Spleen (tissue), 11 donors: Measurements from ENCODE around the gene CABLES2. TPM values are rescaled to one million over a fixed set of nuclear protein-coding genes. Genes with fewer than 3 reads are reported as not detected.

Experiments used
- DNase-seq: peaks from one replicate; pipeline ENCODE4 v3.0.0-alpha.2; 2020
- H3K27ac ChIP-seq, 8 donors: fragments of 200-600 bp; sonication (generic) in 7 of 8; 1 replicate in 4 of 8; 2 replicates in 4 of 8; pipeline versions ENCODE4 v1.5.0 to v1.8.0; 2016 to 2021; ENCODE audit warnings: inconsistent platforms in 4 of 8, mild to moderate bottlenecking in 4 of 8, moderate library complexity in 1 of 8
- H3K27me3 ChIP-seq, 7 donors: fragments of 200-600 bp; sonication (generic) in 6 of 7; replicated peaks in 1 of 7; 1 replicate in 4 of 7; 2 replicates in 3 of 7; pipeline versions ENCODE4 v1.5.0 to v1.8.0; 2016 to 2021; ENCODE audit warnings: inconsistent platforms in 3 of 7, mild to moderate bottlenecking in 1 of 7
- H3K36me3 ChIP-seq, 6 donors: fragments of 200-600 bp; sonication (generic) in 5 of 6; 1 replicate in 4 of 6; 2 replicates in 2 of 6; pipeline versions ENCODE4 v1.5.0 to v1.8.0; 2016 to 2021; ENCODE audit warnings: inconsistent platforms in 2 of 6
- H3K4me1 ChIP-seq, 6 donors: fragments of 200-600 bp; sonication (generic) in 5 of 6; 1 replicate in 3 of 6; 2 replicates in 3 of 6; pipeline versions ENCODE4 v1.5.0 to v1.8.0; 2016 to 2021; ENCODE audit warnings: inconsistent platforms in 3 of 6
- H3K4me3 ChIP-seq, 8 donors: fragments of 200-600 bp; sonication (generic) in 7 of 8; 1 replicate in 4 of 8; 2 replicates in 4 of 8; pipeline versions ENCODE4 v1.5.0 to v1.8.0; 2016 to 2021; ENCODE audit warnings: inconsistent platforms in 4 of 8, mild to moderate bottlenecking in 4 of 8, moderate library complexity in 2 of 8
- H3K9me3 ChIP-seq, 8 donors: fragments of 200-600 bp; sonication (generic) in 7 of 8; 1 replicate in 4 of 8; 2 replicates in 4 of 8; pipeline versions ENCODE4 v1.5.0 to v1.8.0; 2016 to 2021; ENCODE audit warnings: inconsistent platforms in 4 of 8
- CTCF ChIP-seq, 11 experiments: fragments of 200-600 bp in 7 of 11; fragments of 450-650 bp in 4 of 11; sonication (generic) in 4 of 11; IDR thresholded peaks in 8 of 11; conservative IDR thresholded peaks in 3 of 11; 1 replicate in 7 of 11; 2 replicates in 4 of 11; pipeline versions ENCODE4 v1.4.0 to v1.8.0; 2016 to 2021; ENCODE audit warnings: antibody characterized with exemption in 11 of 11, inconsistent platforms in 4 of 11, mild to moderate bottlenecking in 1 of 11
- POLR2A ChIP-seq, 3 donors: fragments of 450-650 bp; IDR thresholded peaks; one replicate each; pipeline ENCODE4 v1.5.1; 2017; ENCODE audit warnings: antibody characterized with exemption in 3 of 3, mild to moderate bottlenecking in 1 of 3
- POLR2AphosphoS5 ChIP-seq, 3 donors: sonication (generic); formaldehyde crosslinking; IDR thresholded peaks; one replicate each; pipeline ENCODE4 v1.5.1; 2017; ENCODE audit warnings: antibody characterized with exemption in 3 of 3
- WGBS, 5 donors: extraction: QIAGEN DNeasy Blood & Tissue Kit in 3 of 5; methylation state at CpG; one replicate each; pipeline versions ENCODE4 v1.1.5 to v1.1.7; 2013 to 2018; 5-methylcytosine and 5-hydroxymethylcytosine counted together
- intact Hi-C: fragments of 100-400 bp; cut with DNase I; formaldehyde crosslinking; loops from one replicate; pipeline ENCODE4 v1.15.0; 2023; ENCODE audit warnings: low total_unique reads
- polyA plus RNA-seq, 3 donors: library from polyadenylated mRNA; stranded (reverse); fragments of 200-250 nt; gene quantifications; one replicate each; pipeline ENCODE4 v1.2.1, GENCODE V29; 2013
- total RNA-seq, 7 donors: library from RNA; depleted of rRNA in 3 of 7; stranded (reverse); fragments of >200 nt in 3 of 7; fragmentation: NEBNext Ultra II Directional in 4 of 7; extraction: Animal tissue kit (Norgen Biotek cat#: 25700) in 4 of 7; gene quantifications; one replicate each; pipeline versions ENCODE4 v1.1.0 to v1.2.1, GENCODE V29; 2016 to 2021
- donor health status: healthy with polysubstance abuse.
- donor health status: DM: no; HTN: no; CAD: no; lungs with moderate emphysema.
- donor health status: DM: no; HTN: no; CAD: no.
- donor health status: Bipolar disorder and iron deficiency.
- donor health status: healthy.
- donor health status: DM: no; HTN: no; CAD: no.
- donor health status: DM: yes; HTN: yes; CAD: no.

CABLES2 gene
- total and polyA plus RNA-seq, 10 donors = 2.0 to 5.9 (median 4.0) TPM

GRCh38 chr20:62413025-62413570 is 6.0 kb upstream of the CABLES2 start:
- Histone ChIP-seq H3K4me1 (peaks cover 7 to 28% (median 18%) of the 10 kb centered on the region in 6 donors), H3K27ac (no peak overlapping the region), H3K36me3 (no peaks in the 10 kb centered on the region), H3K4me3 (no peak overlapping the region), H3K9me3 (no peaks in the 10 kb centered on the region), H3K27me3 (peaks cover 0 to 37% (median 5%) of the 10 kb centered on the region in 7 donors)
- TF ChIP-seq CTCF (IDR thresholded peaks at IDR 0.05 in 8 of 11, conservative IDR thresholded peaks at IDR 0.05 in 3 of 11) (no peak), POLR2AphosphoS5 (IDR thresholded peaks at IDR 0.05) (no peak), POLR2A (IDR thresholded peaks at IDR 0.05) (no peak)
- no peak for DNase-seq
- 90 to 100% (median 95%) methylated on average over 1 to 11 of the region's 11 CpGs for WGBS, 5 donors
- intact Hi-C loops = no loop called here

- Histone ChIP-seq H3K36me3 (no peaks in the 10 kb centered on the region), H3K27ac (no peak overlapping the region), H3K4me1 (peaks cover 11 to 35% (median 25%) of the 10 kb centered on the region in 6 donors), H3K9me3 (no peaks in the 10 kb centered on the region), H3K27me3 (peaks cover 0 to 32% (median 2%) of the 10 kb centered on the region in 7 donors), H3K4me3 (no peak overlapping the region)
- 77 to 85% (median 80%) methylated on average over 14 to 22 of the region's 22 CpGs for WGBS, 5 donors
- DNase-seq = no peak
- TF ChIP-seq POLR2A (IDR thresholded peaks at IDR 0.05) (no peak), CTCF (IDR thresholded peaks at IDR 0.05 in 8 of 11, conservative IDR thresholded peaks at IDR 0.05 in 3 of 11) (no peak), POLR2AphosphoS5 (IDR thresholded peaks at IDR 0.05) (no peak)
- intact Hi-C loops = no loop called here
Observed at GRCh38 chr20:62412194-62413024, 5.3 kb upstream of the CABLES2 start.

GRCh38 chr20:62411479-62412193 is 4.6 kb upstream of the CABLES2 start:
- Histone ChIP-seq H3K9me3 (no peaks in the 10 kb centered on the region), H3K27me3 (peaks cover 0 to 25% (median 0%) of the 10 kb centered on the region in 7 donors), H3K27ac (no peak overlapping the region), H3K36me3 (no peaks in the 10 kb centered on the region), H3K4me1 (peaks cover 12 to 38% (median 28%) of the 10 kb centered on the region in 6 donors), H3K4me3 (no peak overlapping the region)
- TF ChIP-seq POLR2AphosphoS5 (IDR thresholded peaks at IDR 0.05) (no peak), CTCF (IDR thresholded peaks at IDR 0.05 in 8 of 11, conservative IDR thresholded peaks at IDR 0.05 in 3 of 11) (peak in 1 of 11 experiments; percentile 18)
- 73 to 81% (median 76%) methylated on average over 16 to 24 of the region's 24 CpGs for WGBS, 5 donors
- DNase-seq = no peak
- intact Hi-C loops = no loop called here
